Measurements from ENCODE around the gene TMEM234. TPM values are rescaled to one million over a fixed set of nuclear protein-coding genes. Genes with fewer than 3 reads are reported as not detected.

Gene TMEM234
- total RNA-seq: 19.1 and 24.2 TPM in 2 replicates

GRCh38 chr1:32221980-32222755, at the start of gene TMEM234, which contains the start of gene EIF3I:
TSS of gene TMEM234 (minus strand) at chr1:32222353. CDS start at chr1:32222322, 31 bp downstream.
TSS of gene EIF3I (plus strand) at chr1:32222407. CDS start at chr1:32222442, 35 bp downstream.

GRCh38 chr1:32250893-32251716, 29.0 kb upstream of the TMEM234 start, which contains the start of gene LCK:
TSS of gene LCK (plus strand) at chr1:32251265. CDS start at chr1:32274330, 23,065 bp downstream.

GRCh38 chr1:32246888-32247273, 24.7 kb upstream of the TMEM234 start, which contains the start of gene FAM167B:
TSS of gene FAM167B (plus strand) at chr1:32247222. CDS start at chr1:32247422, 200 bp downstream.

GRCh38 chr1:32208891-32209328, 13.2 kb downstream of the TMEM234 start, which contains the start of gene DCDC2B:
TSS of gene DCDC2B (plus strand) at chr1:32209089. CDS start at chr1:32209094, 5 bp downstream.

GRCh38 chr1:32205401-32206370, 16.5 kb downstream of the TMEM234 start, which contains the start of gene IQCC:
TSS of gene IQCC (plus strand) at chr1:32205671. CDS start at chr1:32205682, 11 bp downstream.

GRCh38 chr1:32200226-32201010, 21.7 kb downstream of the TMEM234 start, which contains the start of gene CCDC28B:
TSS of gene CCDC28B (plus strand) at chr1:32200595. CDS start at chr1:32201936, 1,341 bp downstream.

GRCh38 chr1:32179443-32180185, 42.5 kb downstream of the TMEM234 start, which contains the start of gene TXLNA:
TSS of gene TXLNA (plus strand) at chr1:32179675. CDS start at chr1:32180346, 671 bp downstream.

Other genes starting within 250 kb of the TMEM234 start
- 60.7 and 68.3 TPM in 2 replicates for gene KHDRBS1, start 208.5 kb downstream of the TMEM234 start, total RNA-seq
- gene TMEM39B, start 149.4 kb downstream of the TMEM234 start, total RNA-seq: 7.4 and 8.6 TPM in 2 replicates
- 51.3 and 51.9 TPM in 2 replicates for gene KPNA6, start 114.3 kb downstream of the TMEM234 start, total RNA-seq
- gene TXLNA, start 42.7 kb downstream of the TMEM234 start, total RNA-seq: 82.8 and 85.0 TPM in 2 replicates
- gene CCDC28B, start 21.8 kb downstream of the TMEM234 start, total RNA-seq: 8.5 and 8.9 TPM in 2 replicates
- gene IQCC, start 16.7 kb downstream of the TMEM234 start, total RNA-seq: 1.4 and 1.7 TPM in 2 replicates
- not detected in 2 replicates for gene DCDC2B, start 13.3 kb downstream of the TMEM234 start, total RNA-seq
- 227 and 240 TPM in 2 replicates for gene EIF3I, start 54 bp upstream of the TMEM234 start, total RNA-seq
- 0.98 and 2.3 TPM in 2 replicates for gene FAM167B, start 24.9 kb upstream of the TMEM234 start, total RNA-seq
- gene LCK, start 28.9 kb upstream of the TMEM234 start, total RNA-seq: not detected in 2 replicates
- 67.1 and 74.5 TPM in 2 replicates for gene HDAC1, start 69.7 kb upstream of the TMEM234 start, total RNA-seq
- gene MARCKSL1, start 113.9 kb upstream of the TMEM234 start, total RNA-seq: 15.4 and 25.0 TPM in 2 replicates
- gene FAM229A, start 140.1 kb upstream of the TMEM234 start, total RNA-seq: 0.98 and 1.1 TPM in 2 replicates
- 0.13 and 0.17 TPM in 2 replicates for gene TSSK3, start 140.2 kb upstream of the TMEM234 start, total RNA-seq
- gene BSDC1, start 172.1 kb upstream of the TMEM234 start, total RNA-seq: 68.2 and 68.3 TPM in 2 replicates
- gene ZBTB8B, start 242.7 kb upstream of the TMEM234 start, total RNA-seq: 0.07 TPM in 2 replicates

Measured in smooth muscle cell of the pulmonary artery (primary cell).